Hematopoietic multipotent progenitor cell treated with erythropoietin and hydrocortisone succinate and interleukin-3 and kit ligand, for 15 days (in vitro differentiated cells): ENCODE data around the gene DUSP1.

Source experiments
- DNase-seq: peaks from one replicate; pipeline ENCODE4 v3.0.0-alpha.2; 2015; ENCODE audit warnings: low spot score

The DUSP1 gene

DNA sequence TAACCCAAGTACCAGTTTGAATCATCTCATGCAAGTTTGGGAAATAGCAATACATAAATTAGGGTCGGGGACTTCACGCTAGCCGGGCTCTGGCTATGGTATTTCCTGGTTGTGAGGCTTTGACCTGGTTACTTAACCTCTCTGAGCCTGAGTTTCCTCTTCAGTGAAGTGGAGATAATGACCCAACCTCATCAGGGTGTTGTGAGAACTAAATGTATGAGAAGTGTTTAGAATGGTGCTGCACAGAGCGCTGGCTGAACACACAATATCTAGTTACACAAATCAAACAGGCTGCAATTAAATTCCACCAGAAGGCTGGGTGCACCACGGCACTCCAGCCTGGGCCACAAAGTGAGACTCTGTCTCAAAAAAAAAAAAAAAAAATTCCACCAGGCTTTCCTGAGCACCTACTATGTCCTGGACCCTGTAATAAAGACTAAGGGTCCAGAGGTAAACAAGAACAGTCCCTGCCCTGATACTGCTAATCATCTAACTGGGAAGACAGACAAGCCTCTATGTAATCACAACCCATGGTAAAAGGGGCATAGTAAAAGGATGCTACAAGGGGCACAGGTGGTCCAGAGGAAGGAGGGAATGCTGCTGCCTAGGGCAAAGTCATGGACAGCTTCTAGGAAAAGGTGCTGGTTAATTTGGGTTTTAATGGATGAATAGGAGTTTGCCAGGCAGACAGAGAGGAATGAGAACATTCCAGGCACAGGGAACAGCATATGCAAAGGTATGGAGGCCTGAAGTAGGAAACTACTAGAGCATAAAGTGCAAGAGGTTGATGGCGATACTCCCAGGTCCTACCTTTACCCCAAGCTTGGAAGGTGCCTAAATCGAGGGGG is 27.7 kb downstream of the DUSP1 start:
- no peak for DNase-seq

DNA sequence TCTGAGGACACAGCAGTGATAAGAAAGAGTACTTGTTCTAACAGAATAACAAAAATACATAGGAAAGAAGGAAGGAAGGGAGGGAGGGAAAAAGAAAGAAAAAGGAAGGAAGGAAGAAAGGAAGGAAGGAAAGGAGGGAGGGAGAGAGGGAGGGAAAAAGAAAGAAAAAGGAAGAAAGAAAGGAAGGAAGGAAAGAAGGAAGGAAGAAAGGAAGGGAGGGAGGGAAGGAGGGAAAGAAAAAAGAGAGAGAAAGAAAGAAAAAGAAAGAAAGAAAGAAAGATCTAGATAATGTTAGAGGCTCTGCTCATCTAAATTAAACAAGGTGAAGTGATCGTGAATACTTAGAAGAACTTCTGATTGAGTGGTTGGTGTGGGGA is 29.8 kb downstream of the DUSP1 start:
- no peak for DNase-seq

DNA sequence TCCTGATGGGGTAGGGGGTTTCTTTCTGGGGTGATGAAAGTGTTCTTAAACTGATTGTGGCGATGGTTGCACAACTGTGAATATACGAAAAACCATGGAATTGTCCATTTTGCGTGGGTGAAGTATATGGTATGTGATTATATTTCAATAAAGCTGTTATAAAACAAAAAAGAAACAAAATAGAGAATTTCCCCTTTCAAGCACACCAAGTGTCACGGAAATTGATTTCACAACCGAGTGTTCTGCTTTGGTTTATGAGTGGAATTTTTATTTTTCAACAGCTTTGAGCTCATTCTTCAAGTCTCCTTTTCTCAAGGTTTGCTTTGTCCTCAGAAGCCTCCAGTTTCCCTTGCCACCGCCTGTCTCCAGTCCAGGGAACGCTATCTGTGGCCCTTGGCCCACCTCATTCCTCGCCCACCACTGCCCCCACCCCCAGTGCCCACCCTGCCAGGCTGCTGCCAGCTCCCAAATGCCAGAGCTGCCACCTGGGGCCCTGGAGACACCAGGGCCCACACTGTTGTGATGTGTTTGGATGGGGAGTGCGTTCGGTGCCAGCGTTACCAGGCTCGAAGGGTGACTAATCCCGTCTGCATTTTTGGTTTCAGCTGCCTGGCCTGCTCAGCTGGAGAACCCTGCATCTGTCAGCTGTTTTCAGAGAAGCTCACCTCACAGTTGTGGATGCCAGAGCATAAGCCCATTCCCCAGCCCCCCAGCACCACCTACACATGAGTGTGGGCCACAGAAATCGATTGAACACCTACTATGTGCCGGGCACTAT is 30.4 kb downstream of the DUSP1 start:
- no peak for DNase-seq

DNA sequence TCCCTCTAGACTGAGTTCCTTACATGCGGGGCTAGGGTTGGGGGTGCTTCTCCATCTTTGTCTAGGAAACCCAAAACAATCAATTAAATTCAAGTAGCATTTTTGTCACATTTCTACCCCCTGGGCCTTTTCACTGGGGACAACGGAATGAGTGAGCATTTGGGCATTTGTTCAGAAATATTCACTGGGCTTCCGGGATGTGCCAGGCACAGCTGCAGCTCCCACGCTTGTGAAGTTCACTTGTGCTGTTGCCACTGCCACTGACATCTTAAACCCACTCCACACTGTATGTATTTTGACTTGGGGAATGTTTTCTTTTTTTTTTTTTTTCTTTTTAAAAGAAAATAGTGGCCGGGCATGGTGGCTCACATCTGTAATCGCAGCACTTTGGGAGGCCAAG is 31.6 kb downstream of the DUSP1 start:
- no peak for DNase-seq

DNA sequence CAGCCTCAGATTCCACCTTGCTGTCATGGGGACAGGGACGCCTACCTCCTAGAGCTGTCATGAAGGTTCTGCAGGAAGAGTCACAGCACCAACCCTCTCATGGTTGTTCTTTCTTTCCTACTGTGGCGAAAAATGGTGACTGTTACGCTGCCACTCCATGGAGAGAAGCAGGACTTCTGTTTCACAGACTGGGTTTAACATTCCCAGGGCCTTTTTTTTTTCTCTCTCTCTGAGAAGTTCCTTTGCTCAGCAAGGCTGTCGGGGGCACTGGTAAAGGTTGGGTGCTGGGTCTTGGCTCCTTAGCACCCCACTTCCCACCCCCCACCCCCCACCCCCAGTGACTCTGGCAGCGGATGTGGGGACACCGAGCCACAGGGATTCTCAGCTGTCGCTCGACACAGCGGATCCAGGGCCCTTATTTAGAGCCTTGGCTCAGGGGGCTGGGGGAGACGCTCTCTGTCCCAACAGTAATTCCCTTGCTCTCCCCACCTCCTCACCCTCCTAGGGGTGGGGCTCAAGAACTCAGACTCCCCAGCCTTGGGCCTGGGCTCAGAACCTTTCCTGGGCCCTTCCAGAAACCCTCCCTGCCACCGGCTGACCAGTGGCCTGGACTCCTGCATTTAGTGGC is 34.4 kb downstream of the DUSP1 start:
- DNase-seq = no peak

GRCh38 chr5:172735141-172735831 is 35.7 kb downstream of the DUSP1 start:
- no peak for DNase-seq

GRCh38 chr5:172733974-172734346 is 37.0 kb downstream of the DUSP1 start:
- no peak for DNase-seq

- DNase-seq = no peak
Measured at GRCh38 chr5:172733131-172733973, 37.6 kb downstream of the DUSP1 start.

DNA sequence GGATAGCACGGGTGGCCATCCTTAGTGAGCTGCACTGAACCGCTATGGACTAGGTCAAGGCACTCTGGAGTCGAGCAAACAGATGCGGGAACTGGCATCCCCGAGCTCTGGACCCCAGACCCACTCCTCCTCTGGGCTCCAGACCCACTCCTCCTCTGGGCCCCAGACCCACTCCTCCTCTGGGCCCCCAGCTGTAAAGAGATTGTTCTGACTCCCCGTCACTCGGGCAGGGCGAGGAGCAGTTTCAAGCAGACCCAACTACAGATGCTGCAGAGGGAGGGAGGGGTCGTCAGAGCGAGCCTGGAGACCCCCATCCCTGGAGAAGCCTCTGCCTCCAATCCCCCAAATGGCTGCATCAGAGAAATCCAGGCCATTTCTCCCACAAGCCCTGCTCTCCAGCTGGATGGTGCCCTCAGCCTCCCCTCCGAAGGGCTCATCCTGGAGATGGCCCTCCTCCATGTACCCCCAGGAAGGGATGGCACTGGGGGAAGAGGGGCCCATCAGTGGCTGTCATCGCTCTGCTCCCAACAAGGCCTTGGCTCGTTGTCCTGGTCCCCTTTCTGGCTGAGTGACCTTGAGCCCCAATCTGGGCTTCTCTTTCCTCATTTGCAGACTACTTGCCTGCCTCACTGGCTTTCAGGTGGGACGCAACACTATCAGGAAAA is 38.7 kb downstream of the DUSP1 start:
- DNase-seq = no peak

GRCh38 chr5:172731680-172732074 is 39.3 kb downstream of the DUSP1 start:
- no peak for DNase-seq

DNA sequence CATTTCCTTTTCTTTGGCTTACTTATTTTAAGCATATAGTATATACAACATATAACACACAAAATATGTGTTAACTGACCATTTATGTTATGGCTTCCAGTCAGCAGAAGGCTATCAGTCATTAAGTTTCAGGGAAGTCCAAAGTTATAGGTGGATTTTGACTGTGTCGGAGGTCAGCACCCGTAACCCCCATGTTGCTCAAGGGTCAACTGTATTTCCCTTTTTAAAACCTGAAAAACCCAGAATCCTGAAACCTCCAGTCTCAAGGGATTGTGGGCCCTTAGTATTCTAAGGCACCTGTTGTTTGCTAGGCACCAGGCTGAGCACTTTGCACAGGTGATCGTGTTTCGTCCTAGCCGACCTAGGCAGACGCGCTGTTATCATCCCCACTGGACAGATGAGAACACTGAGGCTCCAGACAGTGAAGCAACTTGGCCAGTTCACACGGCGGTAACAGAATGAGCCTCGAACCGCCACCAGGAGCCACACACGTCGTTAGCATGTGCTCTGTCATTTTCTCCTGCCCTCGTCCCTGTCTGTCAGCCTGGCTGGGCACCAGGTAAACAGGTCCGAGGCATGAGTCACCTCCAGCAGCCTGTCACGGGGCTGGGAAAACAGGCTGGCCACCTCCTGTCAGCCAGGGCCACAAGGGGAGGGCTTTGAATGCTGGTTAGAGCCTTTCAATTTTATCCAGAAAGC is 39.9 kb downstream of the DUSP1 start:
- no peak for DNase-seq

DNA sequence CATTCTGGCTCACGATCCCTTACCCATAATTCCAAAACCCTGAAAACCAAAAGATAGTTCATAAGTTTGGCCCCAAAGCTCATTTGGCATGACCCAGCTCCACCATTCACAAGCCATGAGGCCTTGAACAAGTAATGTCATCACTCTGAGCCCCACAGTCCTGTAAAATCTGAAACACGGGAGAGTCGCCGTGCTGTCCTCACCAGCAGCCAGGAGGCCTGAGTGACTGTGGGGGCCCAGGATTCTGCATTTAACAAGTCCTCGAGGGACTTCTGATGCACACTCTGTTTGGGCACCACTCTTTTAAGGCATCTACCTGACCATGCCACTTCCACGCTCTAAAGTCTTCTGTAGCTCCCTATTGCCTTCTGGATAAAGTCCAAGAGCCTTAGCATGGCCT is 40.8 kb downstream of the DUSP1 start:
- DNase-seq = no peak

GRCh38 chr5:172729588-172729987 is 41.4 kb downstream of the DUSP1 start:
- DNase-seq = no peak

DNA sequence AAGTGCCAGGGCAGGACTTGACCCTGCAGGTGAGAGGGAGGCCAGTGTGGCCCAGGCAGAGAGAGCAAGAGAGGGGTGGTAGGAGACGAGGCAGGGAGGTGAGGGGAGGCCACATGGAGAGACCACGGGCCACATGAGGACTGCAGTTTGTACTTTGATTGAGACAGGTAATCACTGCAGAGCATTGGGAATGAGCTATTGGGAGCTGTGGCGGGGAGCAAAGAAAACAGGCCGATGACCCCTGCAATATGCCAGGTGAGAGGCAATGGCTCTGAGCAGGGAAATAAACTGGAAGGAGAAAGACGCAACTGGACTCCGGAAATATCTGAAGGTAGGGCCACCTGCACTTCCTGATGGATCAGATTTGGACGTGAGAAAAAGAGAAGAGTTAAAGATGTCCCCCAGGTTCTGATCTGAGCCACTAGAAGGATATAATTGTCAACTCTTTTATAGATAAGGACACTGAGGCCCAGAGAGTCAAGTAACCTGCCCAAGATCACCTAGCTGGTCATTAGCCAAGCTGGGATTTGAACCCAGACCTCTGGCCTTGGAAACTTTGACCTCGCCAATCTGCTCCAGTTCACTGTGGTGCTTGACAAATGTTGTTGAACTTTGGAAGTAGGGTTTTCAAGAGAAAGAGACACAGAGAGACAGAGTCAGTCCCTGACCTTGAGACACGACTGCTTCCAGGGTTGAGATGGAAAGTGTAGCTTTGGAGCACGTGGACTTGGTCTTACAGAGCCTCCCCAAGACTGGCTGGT is 42.3 kb downstream of the DUSP1 start:
- DNase-seq = no peak

DNA sequence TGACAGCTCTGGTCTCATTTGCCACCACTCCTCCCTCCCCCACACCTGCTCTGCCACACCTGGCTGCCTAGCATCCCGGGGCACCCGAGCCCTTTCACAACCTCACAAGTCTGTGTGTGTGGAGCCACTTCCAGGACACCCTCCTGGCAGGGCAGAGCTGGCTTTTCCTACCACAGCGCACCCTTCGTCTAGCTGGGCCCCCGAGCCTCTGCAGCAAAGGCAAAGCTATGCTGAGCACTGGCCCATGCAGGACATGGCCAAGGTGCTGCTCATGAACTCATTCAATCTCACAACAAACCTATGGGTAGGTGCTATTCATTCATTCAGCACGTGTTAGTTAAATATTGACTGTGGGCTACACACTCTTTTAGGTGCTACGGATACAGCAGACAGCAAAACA is 43.4 kb downstream of the DUSP1 start:
- DNase-seq = no peak

GRCh38 chr5:172726966-172727365 is 44.0 kb downstream of the DUSP1 start:
- DNase-seq = no peak

DNA sequence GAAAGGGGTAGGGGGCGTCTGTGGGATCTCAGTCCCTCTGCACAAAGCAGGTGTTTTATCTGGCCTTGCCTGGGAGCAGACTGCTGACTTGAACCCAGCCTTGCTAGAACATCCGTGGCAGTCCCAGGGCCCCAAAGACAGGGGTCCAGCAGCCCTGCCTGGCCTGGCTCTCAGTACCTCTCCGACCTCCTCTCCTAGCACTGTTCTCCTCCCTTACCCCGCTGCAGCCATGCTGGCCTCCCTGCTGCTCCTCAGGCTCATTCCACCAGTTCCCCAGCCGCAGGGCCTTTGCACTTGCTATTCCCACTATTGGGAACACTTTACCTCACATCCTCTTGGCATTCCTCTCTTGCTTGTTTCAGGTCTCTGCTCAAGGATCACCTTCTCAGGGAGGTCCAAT is 45.2 kb downstream of the DUSP1 start:
- DNase-seq = no peak

DNA sequence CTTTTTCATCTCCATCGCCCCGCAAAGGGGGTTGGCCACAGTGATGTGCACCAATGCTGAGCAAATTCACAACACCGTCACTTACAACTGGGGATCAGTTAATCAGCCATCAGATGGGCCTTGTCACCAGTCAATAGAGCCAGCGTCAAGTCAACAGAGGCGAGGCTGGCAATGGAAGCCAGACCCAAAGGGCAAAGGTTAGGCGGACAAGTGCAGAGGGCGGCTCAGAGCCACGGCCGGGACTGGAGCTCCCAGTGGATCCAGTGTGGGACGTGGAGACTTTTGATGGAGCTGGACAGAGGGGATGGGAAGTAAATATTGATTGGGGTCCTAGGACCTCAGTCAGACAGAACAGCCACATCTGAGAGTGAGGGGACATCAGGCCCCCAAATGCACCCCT is 45.7 kb downstream of the DUSP1 start:
- no peak for DNase-seq
